GM12801 (cell line): Measurements from ENCODE around the gene FBXL2.

Experiments
- CTCF ChIP-seq: IDR thresholded peaks from one replicate; pipeline ENCODE4 v1.5.1; 2011; ENCODE audit warnings: control low read depth; ENCODE audit not compliant: insufficient read length; ENCODE audit errors: extremely low read depth

Gene FBXL2, protein sequence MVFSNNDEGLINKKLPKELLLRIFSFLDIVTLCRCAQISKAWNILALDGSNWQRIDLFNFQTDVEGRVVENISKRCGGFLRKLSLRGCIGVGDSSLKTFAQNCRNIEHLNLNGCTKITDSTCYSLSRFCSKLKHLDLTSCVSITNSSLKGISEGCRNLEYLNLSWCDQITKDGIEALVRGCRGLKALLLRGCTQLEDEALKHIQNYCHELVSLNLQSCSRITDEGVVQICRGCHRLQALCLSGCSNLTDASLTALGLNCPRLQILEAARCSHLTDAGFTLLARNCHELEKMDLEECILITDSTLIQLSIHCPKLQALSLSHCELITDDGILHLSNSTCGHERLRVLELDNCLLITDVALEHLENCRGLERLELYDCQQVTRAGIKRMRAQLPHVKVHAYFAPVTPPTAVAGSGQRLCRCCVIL

DNA sequence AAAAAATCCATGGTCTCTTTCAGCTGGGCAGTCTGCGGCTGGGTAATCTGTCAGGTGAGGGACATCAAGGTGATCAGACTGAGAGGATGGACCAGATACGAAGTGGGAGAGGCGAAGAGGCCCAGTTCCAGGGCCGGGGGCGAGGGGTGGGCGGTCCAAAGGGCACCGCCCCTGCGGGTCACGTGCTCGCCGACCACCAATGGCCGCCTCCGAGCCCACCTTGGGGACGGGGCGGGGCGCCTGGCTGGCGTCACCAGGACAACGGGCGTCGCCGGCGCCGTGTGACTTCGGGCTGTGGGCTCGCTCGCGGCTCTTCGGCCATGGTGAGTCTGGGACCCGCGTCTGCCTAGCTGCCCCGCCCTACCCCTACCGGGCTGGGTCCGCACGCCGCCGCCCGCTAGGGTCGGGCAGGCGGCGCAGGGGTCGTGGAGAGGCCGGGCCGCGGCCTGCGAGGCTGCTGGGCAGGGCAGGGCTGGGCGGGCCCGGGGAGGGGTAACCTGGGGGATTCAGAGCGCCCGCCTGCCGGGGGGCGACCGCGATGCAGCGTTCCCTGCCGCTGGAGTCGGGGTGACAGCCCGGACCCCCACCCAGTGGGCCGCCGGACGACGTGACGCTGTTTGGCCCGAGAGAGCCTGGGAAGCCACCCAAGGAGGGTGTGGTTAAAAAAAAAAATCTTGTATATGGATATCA is at the start of gene FBXL2:
Gene FBXL2 (plus strand): TSS at position 250 of the 690 bp plus-strand sequence. CDS start 71 bp downstream, at position 321.
- TF ChIP-seq CTCF: no peak

GRCh38 chr3:33229066-33229465 is 48.2 kb upstream of the FBXL2 start:
- TF ChIP-seq CTCF: no peak

- TF ChIP-seq CTCF: no peak
Observed at GRCh38 chr3:33229947-33230346, 47.3 kb upstream of the FBXL2 start.

- TF ChIP-seq CTCF: no peak
Observed at GRCh38 chr3:33231756-33232465, 45.3 kb upstream of the FBXL2 start.

- no peak for TF ChIP-seq CTCF
Observed at GRCh38 chr3:33233884-33234283, 43.4 kb upstream of the FBXL2 start.

GRCh38 chr3:33236005-33236404 is 41.2 kb upstream of the FBXL2 start:
- no peak for TF ChIP-seq CTCF

GRCh38 chr3:33237439-33237838 is 39.8 kb upstream of the FBXL2 start:
- TF ChIP-seq CTCF: no peak
